HepG2 (cell line): ENCODE results near the gene SNCAIP. TPM values are rescaled to one million over a fixed set of nuclear protein-coding genes. Genes with fewer than 3 reads are reported as not detected.

Experiments used
- ATAD3A ChIP-seq: sonication (generic); formaldehyde crosslinking; IDR thresholded peaks from 2 replicates; pipeline ENCODE4 v1.4.0; 2020; ENCODE audit warnings: missing genetic modification reagents
- KAT2B ChIP-seq: fragments of 150-350 bp; IDR thresholded peaks from 2 replicates; pipeline ENCODE4 v1.6.1; 2014; ENCODE audit warnings: low read depth, low read length, borderline replicate concordance
- MED13 ChIP-seq: sonication (generic); formaldehyde crosslinking; IDR thresholded peaks from 2 replicates; pipeline ENCODE4 v1.5.0; 2020; ENCODE audit warnings: missing genetic modification reagents
- THYN1 ChIP-seq: sonication (generic); formaldehyde crosslinking; IDR thresholded peaks from 2 replicates; pipeline ENCODE4 v1.8.1; 2023; ENCODE audit warnings: low read depth, mild to moderate bottlenecking, moderate library complexity, missing genetic modification reagents, borderline replicate concordance
- ZFP36 ChIP-seq: fragments of 150-350 bp; IDR thresholded peaks from 2 replicates; pipeline ENCODE4 v1.6.1; 2018; ENCODE audit warnings: borderline replicate concordance, low read length, low read depth; ENCODE audit not compliant: partially characterized antibody
- polyA plus RNA-seq, 8 experiments: library from polyadenylated mRNA; depleted of rRNA in 3 of 8; stranded (reverse) in 7 of 8; unstranded in 1 of 8; fragments of >200 nt; fragmentation: Illumina TruSeq in 4 of 8; extraction: Trizol in 4 of 8; gene quantifications; 2 replicates each; pipeline versions ENCODE4 v1.2.1 to v1.2.3, GENCODE V29; 2011 to 2016; ENCODE audit warnings: low read depth in 4 of 8, missing spikeins in 1 of 8, mixed read lengths in 1 of 8; ENCODE audit not compliant: insufficient read depth in 1 of 8
- total RNA-seq, 5 experiments: library from RNA; depleted of rRNA; stranded (reverse); fragments of >200 nt; fragmentation: Illumina TruSeq; extraction: Trizol; gene quantifications; 2 replicates each; pipeline ENCODE4 v1.2.3, GENCODE V29; 2016; ENCODE audit warnings: low read depth in 1 of 5

The SNCAIP gene
- total and polyA plus RNA-seq, 2 of the 13 experiments (the other 11 are each of a cell fraction or from before 2014, with no cell fraction given): not detected

DNA sequence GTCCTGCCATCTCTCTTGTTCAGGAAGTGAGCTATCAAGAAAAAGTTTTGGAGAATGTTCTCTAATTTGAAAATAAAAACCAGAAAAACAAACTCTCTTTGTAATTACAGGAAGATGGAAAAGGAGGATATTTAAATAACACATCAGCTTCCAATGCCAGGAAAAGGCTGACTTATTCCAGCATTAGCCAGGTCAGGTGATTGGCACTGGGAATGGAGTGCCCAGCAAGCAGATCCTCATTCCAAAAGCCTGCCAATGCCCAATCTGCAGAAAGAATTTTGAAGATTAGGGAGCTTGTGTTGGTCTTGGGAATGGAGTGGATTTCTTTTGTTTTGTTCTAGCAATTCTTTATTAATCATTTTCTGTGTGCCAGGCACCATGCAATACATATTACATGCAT lies 196.6 kb downstream of the SNCAIP start (continued):
- TF ChIP-seq ATAD3A (CRISPR knock-in tag): no peak
- TF ChIP-seq THYN1 (CRISPR knock-in tag): no peak
- no peak for TF ChIP-seq ZFP36
- no peak for TF ChIP-seq KAT2B
- no peak for TF ChIP-seq MED13

Other genes starting within 250 kb of the SNCAIP start
- 0.65 and 0.73 TPM in 2 replicates for gene LOX, start 234.0 kb upstream of the SNCAIP start, total RNA-seq (2016; rRNA removed; fragmentation: Illumina TruSeq; extraction: Trizol)
- 165 and 173 TPM in 2 replicates for gene LOX, start 234.0 kb upstream of the SNCAIP start, polyA plus RNA-seq (2011; rRNA removed)
- gene ZNF474, start 182.7 kb upstream of the SNCAIP start, total RNA-seq (2016; rRNA removed; fragmentation: Illumina TruSeq; extraction: Trizol): 0.07 TPM in 1 of 2 replicates, not detected in the other
- not detected in 2 replicates for gene ZNF474, start 182.7 kb upstream of the SNCAIP start, polyA plus RNA-seq (2011; rRNA removed)